Stimulated activated CD4-positive, alpha-beta T cell treated with anti-CD3 and anti-CD28 coated beads, TNF-alpha, amount 100 ng/mL, for 24 hours (primary cell): Measurements from ENCODE around the gene SYTL1.

Experiments
- DNase-seq, 3 experiments: peaks; one replicate each; pipeline ENCODE4 v3.0.0-alpha.2; 2020; ENCODE audit warnings: low read depth in 3 of 3

The SYTL1 gene

DNA sequence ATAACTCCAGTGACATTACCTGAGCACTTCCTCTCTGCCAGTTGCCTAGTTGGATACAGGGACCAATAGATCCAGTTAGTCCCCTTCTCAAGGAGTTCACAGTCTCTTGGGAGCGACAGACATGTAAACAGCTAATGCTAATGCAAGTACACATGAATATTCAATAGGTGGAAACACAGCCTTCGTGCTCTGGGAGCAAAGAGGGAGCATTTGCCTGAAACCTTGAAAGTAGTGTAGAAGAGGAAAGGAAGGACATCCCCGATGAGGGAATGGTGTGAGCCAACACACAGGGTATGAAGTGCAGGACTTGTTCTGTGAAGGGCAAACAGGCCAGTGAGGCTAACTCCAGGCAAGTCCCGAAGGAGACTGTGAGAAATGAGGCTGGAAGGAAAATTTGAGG, 23.7 kb upstream of the SYTL1 start:
- DNase-seq = no peak

DNA sequence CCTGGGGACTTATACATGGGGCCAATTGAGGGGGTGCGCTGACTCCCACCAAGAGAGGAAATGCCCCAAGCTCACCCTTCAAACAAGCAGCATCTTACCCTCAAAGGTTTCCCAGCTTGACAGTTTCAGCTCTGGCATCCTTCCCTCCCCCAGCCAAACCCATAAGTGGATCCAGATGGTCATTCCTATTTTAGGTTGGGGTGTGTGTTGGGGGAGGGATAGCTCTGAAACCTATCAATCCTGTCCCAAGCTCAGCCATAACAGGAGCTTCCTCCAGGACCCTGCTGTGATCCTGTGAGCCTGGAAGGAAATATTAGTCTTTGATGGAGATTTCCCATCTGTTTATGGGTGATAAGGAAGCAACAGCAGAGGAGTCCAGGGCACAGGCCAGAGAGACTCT, 23.2 kb upstream of the SYTL1 start:
- no peak for DNase-seq

- DNase-seq = peak; percentile 94 to 96 (median 96)
Observed at GRCh38 chr1:27321813-27322568, 19.8 kb upstream of the SYTL1 start, which contains the start of gene TMEM222. Gene TMEM222, plus strand, starts transcription at chr1:27322163. Its CDS starts 35 bp downstream, at chr1:27322198.

GRCh38 chr1:27322569-27323240, 19.1 kb upstream of the SYTL1 start:
- no peak for DNase-seq

DNA sequence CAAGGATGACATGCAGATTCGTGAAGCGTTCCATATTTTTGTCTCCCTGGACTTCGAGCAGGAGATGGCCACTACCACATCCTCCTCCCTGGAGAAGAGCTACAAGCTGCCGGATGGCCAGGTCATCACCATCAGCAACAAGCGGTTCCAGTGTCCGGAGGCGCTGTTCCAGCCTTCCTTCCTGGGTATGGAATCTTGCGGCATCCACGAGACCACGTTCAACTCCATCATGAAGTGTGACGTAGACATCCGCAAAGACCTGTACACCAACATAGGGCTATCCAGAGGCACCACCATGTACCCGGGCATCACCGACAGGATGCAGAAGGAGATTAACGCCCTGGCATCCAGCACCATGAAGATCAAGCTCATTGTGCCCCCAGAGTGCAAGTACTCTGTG, 16.5 kb upstream of the SYTL1 start:
- DNase-seq = no peak

GRCh38 chr1:27327964-27328363, 13.9 kb upstream of the SYTL1 start:
- DNase-seq = no peak

DNA sequence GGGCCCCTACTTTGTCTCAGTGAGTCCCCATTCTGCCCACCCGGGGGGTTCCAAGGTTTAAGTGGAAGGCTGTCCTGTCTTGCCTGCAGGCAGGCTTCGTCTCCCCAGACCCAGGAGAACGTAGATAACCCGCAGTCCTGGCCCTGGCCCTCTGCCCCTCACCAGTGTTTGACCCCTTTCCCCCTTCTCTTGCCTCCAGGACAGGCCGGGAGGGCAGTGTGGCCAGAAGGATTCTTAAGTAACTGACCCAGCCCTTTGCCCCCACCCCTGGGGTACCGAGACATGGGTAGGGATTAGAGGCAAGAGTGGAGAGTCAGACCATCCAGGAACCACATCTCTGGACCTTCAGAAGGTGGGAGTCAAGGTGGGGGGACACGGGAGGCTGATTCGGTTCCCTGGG, 11.0 kb upstream of the SYTL1 start:
- no peak for DNase-seq

DNA sequence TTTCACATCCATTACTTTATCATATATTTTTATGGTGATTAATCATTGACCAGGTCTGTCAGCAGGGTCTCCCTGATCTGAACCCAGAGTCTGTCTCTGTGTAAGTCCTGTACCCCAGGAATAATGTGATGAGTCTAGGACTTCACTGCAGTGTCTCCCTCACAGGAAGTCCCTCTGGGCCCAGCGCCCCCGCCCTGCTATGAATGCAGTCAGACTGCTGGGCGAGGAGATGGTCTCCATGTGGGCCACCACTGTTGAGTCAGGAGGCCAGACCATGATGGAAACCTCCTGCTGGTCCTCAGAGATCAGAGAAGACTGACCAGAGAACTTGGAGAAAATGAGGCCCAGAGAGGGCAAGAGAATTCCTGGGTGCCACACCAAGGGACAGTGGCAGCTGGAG, 10.4 kb upstream of the SYTL1 start:
- DNase-seq = no peak

DNA sequence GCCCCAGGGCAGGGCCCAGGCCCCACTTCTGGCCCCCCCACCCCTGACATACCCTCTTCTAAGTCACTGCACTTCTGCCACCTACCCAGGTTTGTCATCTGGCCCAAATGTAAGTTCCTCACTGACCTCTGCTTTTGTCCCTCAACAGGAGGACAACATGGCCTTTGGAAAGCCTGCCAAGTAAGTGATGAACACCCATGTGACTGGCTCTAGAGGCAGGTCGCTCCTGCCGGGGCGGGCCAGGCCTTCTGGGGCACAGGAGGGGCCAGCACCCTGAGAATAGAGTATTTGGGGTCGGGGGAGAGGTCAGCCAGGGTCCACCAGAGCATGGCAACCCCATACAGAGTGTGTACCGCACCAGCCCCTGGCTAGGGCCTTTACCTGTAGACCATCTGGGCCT, 9.9 kb upstream of the SYTL1 start:
- no peak for DNase-seq

- peak in 2 of 3 experiments; percentile 22 to 46 for DNase-seq
Observed at GRCh38 chr1:27332536-27333281, 9.1 kb upstream of the SYTL1 start.

GRCh38 chr1:27333717-27334279, 8.0 kb upstream of the SYTL1 start:
- no peak for DNase-seq

DNA sequence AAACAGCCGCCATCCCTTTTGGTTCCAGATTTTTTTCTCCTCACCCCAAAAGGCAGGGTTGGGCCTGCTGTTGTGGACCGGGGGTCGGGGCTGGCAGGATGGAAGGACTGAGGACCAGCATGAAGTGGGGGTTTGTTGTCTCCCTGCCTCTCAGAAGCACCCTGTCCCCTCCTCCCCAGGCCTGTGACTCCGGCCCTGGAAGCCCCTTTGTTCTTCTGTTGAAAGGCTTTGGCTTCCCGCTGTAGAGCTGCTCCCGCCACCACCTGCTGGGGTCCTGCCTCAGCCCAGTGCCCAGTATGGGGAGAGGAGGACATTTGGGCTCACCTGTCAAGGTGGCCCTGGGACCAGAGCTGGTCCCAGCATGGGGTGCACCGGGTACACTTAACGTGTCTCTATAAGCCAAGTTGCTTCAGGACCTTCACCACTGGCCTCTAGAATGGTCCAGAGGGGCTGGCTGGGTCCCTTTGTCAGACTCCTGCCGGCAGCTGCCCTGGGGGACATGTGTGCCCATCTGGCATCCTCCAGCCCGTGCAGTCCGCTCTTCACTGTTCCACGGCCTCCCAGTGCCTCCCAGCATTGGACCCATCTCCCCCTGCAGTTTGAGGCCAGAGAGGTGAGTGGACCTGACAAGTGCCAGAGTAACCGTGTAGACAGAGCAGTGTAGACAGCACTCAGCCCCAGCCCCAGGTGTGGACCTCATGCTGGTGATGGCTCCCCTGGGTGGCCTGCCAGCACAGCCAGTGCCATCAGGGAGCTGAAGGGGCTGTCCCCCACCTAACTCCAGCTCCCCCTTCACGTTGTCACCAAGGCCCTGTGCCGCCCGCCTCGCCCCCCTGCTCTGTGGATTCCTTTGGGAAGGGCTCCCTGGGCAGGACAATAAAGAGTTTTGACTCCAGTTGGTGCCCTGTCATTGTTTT, 6.1 kb upstream of the SYTL1 start:
- DNase-seq = no peak

DNA sequence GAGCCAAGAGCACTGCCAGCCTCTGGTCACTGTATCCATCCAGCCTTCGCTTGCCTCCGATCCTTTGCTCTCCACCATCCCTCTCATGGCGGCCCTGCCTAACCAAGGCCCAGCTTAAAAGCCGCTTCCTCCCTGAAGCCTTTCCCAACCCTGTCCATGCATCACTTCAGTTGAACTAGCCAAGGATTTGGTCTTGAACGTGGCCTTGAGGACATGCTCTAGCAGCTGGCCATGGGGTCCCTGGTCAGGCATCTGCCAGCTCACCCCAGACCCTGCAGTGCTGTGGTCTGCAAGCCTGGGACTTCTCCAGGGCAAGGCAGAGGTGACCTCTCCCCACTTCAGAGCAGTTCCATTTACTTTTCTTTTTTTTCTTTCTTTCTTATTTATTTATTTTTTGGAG, 5.1 kb upstream of the SYTL1 start:
- no peak for DNase-seq

DNA sequence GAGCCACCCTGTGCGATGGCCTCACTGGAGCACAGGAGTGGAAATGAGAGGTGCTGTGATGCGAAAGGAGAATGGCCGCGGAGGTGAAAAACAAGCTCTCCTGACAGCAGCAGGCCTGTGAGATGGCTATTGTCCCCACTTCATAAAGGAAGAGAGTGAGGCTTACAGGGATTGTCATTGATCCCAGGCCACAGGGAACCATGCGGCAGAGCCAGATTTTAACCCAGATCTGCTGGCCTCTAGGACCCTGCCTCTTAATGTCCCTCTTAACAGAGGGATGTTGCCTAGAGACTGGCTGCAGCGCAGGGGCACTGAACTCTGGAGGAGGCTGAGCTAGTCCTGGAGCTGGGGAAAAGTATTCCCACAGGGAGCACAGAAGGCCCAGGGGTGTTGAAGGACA, 3.1 kb upstream of the SYTL1 start:
- DNase-seq = no peak

DNA sequence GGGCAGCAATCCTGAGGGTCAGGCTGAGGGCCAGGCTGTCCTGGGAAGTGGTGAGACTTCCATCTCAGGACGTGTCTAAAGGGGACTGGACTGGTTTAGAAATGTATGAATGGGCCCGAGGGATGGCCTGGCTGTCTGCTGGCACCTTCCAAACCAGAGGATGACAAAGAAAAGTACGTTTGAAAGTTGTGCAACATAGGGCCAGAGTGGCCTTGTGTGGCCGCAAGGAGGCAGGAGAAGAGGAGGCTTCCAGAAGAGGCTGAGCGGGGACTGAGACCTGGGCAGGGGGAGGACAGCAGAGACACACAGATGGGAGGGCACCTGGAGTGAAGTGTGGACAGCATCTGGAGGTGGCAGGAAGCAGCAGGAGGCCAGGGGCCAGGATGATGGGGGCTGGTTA, 2.6 kb upstream of the SYTL1 start:
- DNase-seq = no peak

GRCh38 chr1:27342391-27342777, 562 bp downstream of the SYTL1 start:
- peak in 1 of 3 experiments; percentile 41 for DNase-seq

GRCh38 chr1:27342778-27343638, 1.2 kb downstream of the SYTL1 start:
- peak in 1 of 3 experiments; percentile 59 for DNase-seq

- DNase-seq = no peak
Observed at GRCh38 chr1:27343639-27344025, 1.8 kb downstream of the SYTL1 start.

GRCh38 chr1:27345272-27345671, 3.5 kb downstream of the SYTL1 start:
- no peak for DNase-seq

DNA sequence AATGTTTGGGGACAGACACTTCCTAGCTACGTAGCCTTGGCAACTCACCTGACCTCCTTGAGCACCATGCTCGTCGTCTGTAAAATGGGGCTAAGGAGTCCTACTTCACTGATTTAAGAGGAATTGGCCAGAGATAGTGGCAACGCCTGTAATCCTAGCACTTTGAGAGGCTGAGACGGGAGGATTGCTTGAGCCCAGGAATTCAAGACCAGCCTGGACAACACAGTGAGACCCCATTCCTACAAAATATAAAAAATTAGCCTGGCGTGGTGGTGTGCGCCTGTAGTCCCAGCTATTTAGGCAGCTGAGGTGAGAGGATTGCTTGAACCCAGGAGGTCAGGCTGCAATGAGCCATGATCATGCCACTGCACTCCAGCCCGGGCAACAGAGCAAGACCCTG, 4.5 kb downstream of the SYTL1 start:
- DNase-seq = no peak
